ENCODE measurements around the gene NEK9.
A peak's percentile ranks its signal among the peaks of the same experiment; 100 is the strongest.
"Not testable (repeated sequence)": the region's sequence is repeated elsewhere in the genome, so short reads cannot be mapped to it uniquely, and the experiment has no call there.

The NEK9 gene

DNA sequence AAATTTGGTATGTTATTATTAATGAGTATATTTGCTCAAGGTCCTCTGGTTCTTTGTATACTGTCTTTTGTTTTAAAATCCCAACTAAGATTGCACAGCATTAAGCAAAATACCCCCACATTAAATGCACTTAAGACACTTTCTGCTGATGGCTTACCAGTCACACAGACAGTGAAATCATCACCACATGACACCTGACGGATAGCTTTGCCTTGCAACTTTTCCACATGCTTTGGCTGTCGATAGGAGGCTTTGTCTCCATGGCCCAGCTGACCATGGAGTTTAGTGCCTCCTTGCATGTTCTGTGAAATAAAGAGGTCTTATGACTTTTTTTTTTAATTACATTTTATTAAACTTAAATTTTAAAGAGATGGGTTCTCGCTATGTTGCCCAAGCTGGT, 19.7 kb downstream of the NEK9 start:
- DNase-seq (ENCODE audit: low spot score): no peak

DNA sequence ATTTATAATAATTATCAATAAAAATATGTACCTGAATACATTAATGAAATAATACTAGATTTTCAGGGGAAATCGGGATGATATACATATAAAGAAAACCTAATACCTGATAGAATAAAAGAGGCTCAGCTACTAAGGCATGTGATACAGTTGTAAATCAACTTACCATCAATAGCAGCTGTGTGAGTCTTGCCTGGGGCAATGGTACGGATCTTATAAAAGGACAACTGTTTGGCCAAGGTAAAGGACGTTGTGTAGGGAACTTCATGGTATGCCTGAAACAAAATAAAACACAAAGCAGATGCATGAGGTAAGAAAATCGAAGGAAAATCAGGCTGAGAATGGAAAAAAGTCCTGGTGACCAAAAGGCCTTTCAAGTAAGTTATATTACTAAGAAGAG, 25.4 kb downstream of the NEK9 start:
- DNase-seq (ENCODE audit: low spot score): no peak

DNA sequence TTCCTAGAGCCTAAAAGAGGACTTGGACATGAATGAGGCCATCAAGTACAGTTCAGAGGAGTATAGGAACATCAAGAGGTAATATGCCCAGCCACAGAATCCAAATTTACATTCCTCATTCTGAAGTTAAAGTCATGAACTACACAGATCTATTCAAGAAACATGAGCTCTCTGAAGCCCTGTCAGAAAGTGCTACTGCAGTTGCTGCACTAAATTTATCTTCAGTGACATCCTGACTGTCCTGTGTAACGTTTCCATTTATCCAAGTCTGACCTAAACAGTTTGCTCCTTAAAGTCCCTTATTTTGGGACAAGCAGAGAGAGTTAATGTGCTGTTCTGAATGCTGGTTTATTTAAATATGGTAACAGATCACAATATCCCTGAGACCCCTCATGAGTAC, 28.2 kb downstream of the NEK9 start:
- no peak for DNase-seq (ENCODE audit: low spot score)

DNA sequence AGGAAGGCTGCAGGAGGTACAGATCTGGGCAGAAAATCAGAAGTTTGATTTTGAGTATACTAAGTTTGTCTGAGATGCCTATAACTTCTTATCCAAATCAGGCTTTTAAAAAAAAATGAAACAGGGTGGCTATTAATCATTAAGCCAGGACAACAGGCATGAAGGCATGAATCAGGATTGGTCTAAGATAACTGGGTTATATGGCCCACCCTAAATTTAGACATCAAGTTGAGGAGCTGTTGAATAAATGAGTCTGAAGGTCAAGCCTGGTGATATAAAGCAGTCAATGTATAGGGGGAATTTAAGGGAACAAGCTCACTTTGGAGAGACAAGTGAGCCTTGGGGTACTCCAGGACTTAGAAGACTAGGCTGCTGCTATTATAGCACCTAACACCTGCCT, 28.6 kb downstream of the NEK9 start:
- no peak for DNase-seq (ENCODE audit: low spot score)

DNA sequence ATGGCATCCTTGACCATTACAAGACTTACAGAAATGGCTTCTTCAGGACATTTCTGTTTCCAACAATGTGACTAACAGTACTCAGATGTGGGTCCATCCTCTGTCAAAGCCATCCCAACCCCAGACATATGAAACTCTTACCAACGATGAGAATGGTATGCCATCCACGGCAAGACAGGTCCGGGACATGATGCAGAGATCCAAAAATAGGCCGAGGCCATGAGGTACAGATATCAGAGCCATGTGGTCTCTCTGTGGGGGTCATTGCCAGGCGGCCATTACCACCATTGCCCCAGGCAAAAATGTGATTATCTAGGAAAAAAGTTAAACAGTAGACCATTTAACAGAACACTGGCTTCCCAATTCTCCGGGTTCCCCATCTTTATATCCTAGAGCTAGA, 29.9 kb downstream of the NEK9 start:
- no peak for DNase-seq (ENCODE audit: low spot score)

DNA sequence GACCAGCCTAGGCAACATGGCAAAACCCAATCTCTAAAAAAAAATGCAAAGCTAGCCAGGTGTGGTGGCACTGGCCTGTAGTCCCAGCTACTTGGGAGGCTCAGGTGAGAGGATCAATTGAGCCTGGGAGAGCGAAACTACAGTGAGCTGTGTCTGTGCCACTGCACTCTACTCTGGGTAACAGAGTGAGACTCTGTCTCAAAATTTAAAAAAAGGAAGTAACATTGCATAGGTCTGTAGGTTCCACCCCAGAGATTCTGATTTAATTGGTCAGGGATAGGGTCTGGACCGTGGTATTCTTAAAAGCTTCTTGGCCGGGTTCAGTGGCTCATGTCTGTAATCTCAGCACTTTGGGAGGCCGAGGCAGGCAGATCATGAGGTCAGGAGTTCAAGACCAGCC, 31.2 kb downstream of the NEK9 start:
- no peak for DNase-seq (ENCODE audit: low spot score)

DNA sequence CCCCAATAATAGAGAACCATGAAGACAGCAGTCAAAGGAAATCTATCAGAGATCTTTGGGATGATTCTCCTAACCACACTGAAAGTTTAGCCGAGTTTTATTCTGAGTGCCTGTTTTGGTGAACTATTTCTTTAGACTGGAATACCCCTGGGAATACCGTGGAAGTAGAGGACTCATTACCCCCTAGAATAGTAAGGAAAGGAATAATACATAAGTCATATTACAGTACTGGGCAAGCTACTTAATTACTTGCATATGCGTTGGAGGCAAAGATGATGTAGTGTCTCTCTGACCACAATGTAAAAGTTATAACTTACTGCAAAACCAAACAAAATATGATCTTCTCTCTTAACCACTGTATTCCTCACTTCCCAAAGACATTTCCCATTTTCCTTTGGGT, 32.0 kb downstream of the NEK9 start:
- DNase-seq (ENCODE audit: low spot score): no peak

DNA sequence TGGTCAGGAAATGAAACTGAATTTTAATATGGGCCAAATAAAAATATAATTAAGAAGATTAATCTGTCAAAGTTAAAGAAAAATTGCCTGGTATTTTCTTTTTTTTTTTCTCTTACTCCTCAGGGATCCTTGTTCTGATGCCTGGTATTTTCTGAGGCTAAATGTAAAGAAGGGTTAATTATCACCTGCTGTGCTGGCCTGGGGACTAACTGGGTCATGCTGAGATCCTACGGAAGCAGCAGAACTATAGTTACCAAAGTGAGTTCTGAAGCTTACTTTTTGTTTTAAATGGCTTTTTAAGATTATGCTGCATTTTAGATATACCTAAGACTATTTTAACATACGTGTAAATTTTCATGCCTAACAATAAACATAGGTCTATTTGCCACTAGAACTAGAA, 34.1 kb downstream of the NEK9 start:
- no peak for DNase-seq (ENCODE audit: low spot score)

DNA sequence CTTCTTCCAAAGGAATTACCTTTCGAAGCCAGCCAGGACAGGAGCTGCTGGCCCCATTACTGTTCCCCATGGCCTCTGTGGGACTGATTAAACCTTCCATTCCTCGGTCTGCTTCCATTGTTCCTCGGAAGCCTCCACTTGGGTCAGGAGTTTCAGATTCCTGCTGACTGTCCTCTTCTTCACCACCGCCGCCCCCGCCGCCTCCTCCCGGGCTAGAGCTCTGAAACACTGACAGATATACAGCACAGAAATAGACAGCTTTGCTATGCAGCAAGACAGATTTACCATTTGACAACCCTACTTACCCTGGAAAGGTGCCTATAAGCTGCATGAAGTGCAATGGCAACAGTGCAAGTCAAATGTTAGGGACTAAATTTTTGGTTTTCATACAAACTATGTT, 35.6 kb downstream of the NEK9 start:
- DNase-seq (ENCODE audit: low spot score): no peak

DNA sequence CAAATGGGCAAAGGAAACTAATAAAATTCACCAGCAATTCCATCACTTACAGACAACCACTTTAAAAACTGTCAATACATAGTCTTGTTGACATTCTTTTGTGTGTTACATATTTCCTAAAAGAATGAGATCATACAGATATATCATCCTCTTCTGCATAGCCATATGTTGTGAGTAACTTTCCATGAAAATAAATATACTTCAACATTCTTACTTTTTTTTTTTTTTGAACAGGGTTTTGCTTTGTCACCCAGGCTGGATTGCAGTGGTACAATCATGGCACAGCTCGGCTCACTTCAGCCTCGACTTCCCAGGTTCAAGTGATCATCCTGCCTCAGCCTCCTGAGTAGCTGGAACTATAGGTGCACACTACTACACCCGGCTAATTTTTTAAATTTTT, 36.5 kb downstream of the NEK9 start:
- no peak for DNase-seq (ENCODE audit: low spot score)

DNA sequence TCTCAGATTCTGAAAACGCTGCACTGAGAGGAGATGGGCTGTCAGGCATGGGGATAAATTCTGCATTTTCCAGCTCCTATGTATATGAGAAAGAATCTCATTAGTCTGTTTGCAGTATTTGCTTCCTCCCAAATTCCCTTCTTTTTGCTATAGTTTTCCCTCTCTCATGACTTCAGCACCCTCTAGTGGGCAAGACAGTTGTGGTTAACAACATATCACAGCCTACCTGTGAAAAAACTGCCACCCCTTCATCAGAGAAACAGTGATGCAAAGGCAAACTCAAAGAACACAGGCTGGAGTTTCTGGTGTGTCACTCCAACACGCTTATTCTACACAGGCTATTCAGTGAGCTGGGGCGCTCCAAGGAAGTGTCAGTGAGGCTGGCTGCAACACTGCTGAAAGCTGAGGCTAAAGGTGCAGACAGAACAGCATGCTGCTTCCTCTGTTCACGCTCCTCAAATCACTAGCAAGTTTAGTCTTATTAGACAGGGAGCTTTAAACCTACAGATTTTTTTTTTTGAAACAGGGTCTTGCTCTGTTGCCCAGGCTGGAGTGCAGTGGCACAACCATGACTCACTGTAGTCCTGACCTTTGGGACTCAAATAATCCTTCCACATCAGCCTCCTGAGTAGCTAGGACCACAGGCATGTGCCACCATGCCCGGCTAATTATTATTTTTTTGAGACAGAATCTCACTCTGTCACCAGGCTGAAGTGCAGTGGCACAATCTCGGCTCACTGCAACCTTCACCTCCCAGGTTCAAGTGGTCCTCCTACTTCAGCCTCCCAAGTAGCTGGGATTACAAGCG, 38.1 kb downstream of the NEK9 start:
- peak; percentile 64 for DNase-seq (ENCODE audit: low spot score)

DNA sequence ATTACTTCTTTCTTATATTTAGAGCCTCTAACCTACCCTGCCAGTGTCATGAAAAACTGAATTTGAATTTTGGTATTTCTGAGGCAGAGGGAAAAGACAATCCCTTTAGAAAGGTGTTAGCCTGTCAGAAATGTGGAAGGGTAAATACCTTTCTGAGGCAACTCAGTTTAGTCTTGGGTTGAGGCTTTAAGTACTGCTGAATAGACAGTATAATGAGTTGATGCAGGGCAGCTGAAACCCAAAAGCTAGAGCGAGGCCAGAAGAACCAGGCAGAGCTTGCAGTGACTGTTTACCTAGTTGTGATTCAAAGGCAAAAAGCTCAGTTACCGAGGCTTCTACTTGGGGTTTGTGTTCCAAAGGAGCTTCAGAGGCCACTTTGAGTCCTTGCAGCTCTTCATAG, 38.7 kb downstream of the NEK9 start:
- DNase-seq (ENCODE audit: low spot score): no peak

DNA sequence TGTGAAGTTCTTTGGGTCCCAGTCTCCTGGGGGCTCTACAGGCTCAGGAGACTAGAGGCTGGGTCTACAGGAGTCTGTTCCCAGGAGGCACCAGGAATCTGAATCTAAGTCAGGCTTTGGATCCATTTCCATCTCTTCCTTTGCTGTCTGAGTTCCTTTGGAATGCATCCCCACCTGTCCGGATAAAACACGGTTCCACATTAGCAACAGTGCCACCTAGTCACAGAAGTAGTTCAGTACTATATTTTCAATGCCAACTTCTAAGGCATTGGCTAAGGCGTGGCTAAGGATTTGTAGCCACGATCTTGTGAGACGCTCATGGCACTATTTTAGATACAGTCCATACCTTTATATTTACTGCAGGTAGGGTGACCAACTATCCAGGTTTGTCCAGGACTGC, 42.3 kb downstream of the NEK9 start:
- no peak for DNase-seq (ENCODE audit: low spot score)

DNA sequence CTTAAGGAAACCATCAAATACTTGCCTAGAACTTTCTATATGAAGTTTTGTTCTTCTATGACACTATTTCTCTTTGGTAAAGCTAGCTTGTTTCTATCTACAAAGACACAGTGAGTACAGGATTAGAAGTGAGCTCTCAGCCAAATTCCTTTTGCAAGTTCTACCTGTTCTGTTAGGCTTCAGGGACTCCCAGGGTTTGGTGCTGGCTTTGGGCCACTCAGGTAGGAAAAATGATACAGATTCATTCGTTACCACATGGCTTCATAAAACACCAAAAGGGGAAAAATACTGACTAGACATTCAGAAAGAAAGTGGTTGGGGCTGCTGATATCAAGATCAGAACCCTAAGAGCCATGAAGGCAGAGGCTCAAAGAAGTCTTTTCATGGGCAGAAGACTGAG, 43.6 kb downstream of the NEK9 start:
- no peak for DNase-seq (ENCODE audit: low spot score)

DNA sequence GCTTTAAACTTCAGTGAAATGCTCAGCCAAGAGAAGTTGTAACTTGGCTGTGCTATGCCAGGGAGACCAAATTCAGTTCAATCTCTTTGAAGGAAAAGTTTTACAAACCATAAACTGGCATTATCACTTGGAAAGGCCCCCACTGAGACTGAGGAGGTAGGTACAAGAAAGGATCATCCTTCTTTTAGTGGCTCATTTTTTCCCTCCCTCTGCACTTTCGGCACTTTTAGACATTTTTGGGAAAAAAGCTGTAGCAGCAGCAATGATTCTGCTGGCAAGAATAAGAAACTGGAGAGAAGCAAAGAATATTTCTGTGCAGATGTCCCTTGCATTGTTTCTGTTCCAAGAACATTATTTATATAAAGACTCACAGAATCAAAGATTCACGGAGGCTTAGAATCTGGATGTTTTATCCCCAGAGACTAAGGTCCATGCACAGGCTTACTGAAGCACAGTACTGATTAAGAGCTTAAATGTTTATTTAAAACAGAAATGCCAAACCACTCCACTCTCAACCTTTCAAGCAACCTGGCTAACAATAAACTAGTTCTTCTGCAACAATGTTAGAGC, 45.1 kb downstream of the NEK9 start:
- no peak for DNase-seq (ENCODE audit: low spot score)

DNA sequence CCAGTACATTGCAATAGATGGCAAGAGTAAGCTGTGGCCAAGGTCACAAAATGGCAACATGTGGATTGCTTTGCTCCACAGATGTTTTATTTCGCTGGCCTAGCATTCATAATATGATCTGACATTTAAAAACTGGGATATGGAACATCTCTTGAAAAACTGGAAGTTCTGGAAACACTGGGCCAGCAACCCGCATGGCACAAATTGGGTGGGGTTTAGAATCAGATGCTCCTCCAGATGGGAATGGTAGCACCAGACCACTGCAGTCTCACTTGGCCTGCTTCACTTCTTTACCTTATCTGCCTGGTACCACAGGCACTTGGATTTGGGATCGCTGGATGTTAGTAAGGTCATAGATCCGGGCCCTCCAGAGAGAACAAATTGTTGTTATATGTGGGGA, 47.3 kb downstream of the NEK9 start:
- no peak for DNase-seq (ENCODE audit: low spot score)

DNA sequence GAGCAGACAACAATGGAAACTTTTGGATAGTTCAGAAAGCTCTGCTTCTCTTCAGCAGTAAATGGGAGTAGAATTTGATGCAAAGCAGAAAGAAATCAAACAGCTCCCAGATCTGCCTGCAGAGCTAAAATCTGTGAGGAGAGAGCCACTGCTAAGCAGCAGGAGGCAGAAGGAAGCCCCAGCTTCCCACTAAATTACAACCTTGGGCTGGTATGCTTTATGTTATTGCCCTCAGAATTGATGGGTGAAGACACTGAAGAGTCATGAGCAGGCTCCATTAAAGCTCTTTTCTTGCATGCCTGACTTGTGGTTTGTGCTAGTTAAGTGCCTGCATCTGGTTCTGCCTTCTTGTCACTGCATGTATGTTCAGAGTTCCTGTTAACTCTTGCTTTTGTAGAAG, 49.1 kb downstream of the NEK9 start:
- DNase-seq (ENCODE audit: low spot score): no peak

DNA sequence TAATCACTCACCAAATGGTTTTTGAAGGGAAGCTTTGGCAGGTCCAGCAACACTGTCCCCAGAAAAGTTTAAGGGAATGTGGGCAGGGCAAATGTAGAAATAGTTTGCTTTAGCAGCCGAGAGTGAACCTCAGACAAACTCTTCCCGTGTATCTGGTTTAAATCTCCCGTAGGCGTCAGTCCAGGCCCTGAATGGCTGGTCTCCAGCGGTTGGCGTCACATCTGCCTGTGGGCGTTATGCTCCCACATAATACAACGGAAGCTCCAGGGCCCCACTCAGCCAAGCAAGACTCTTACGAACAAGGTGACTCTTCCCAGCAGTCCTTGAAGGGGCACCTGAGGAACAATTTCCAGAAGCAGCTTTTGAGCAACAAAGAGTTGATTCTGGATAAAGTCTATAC, 56.5 kb downstream of the NEK9 start:
- DNase-seq (ENCODE audit: low spot score): no peak

DNA sequence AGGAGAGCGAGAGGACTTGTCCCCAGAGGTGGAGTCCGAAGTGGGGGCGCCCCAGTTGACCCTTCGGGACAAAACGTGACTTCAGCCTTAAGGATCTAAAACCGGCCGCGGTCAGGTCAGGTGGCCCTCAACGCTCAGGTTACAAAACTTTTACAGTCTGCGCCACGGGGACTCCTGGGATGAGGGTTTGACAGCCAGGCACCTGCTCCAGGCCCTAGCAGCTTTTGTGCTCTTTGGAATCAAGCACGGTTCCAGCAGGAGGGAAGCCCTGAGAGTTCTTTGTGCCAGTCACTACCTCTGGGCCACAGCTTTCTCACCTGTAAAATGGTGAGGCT, 57.1 kb downstream of the NEK9 start:
- DNase-seq (ENCODE audit: low spot score): no peak

DNA sequence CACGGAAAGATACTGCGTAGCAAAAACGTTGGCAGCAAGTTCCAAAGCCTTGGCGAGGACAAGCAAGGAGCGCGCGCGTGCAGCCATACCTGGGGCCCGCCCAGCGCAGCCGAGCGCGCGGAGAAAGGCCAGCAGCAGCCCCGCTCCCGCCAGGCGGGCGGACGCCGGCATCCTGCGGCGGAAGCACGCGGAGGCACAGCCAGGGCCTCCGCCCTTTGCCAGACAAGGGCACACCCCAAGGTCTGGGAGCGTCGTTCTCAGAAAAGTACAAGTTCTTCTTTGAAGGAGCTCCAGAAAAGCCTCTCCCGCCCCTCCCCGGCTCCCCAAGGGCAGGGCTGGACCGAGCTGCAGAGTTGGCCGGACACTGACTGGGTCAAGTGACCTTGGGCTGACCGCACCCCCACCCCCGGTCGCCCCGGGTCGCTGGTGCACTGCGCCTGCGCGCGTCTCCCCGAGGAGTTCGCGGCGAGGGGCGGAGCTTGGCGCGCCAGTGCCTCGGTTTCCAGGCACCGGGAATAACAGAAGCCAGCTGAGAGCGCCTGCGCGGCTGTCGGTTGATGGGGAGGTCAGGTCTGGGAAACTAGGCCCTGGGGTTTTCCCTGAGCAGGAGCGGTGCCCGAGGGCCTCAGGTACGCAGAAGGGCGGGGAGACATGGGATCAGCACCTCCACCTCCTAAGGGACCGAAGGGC, 57.6 kb downstream of the NEK9 start, which contains the start of gene ZC2HC1C:
TSS of gene ZC2HC1C (plus strand) at position 521 of the 690 bp plus-strand sequence. CDS start 933 bp downstream, outside the sequence.
- DNase-seq (ENCODE audit: low spot score): peak; percentile 71

DNA sequence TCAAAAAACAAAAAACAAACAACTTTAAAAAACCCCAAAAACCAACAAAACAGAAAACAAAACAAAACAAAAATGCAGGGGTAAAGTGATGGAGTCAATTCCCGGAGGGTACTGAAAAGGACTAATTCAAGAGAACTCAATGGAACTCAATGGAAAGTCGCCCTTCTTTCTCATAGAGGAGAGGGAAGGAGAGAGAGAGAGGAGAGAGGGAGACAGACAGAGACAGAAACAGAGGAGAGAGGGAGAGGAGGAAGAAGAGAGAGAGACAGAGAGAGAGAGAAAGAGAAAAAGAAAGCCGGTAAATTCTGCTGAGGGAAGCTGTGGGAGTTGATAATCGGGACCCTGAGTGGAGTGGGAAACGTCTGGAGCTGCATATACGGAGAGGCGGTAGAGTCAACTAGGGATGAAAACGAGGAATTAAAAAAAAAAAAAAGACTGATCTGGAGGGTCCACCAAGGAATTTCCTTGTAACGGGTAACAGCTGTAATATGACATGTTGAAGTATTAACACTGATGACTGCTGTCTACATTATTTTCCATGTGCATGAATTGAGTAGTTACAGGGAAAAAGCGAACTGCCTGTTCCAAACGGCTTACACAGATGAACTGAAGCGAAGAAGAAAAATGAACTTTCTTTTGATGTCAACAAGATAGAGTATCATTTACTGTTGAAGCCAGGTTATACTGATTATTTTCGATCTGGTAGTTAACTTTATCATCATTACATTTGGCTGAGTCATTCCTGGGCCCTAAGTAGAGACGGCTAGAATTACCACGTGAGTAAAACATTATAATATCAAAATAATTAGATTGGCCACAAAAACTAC, 58.3 kb downstream of the NEK9 start:
- DNase-seq (ENCODE audit: low spot score): no peak

DNA sequence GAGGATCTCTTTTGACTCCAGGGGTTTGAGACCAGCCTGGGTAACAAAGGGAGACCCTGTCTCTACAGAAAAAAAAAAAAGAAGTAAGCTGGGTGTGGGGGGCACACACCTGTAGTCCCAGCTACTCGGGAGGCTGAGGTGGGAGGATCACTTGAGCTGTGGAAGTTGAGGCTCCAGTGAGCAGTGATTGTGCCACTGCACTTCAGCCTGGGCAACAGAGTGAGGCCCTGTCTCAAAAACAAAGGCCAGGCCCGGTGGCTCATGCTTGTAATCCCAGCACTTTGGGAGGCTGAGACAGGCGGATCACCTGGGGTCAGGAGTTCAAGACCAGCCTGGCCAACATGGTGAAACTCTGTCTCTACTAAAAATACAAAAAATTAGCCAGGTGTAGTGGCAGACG, 59.1 kb downstream of the NEK9 start:
- not testable (repeated sequence) for DNase-seq (ENCODE audit: low spot score)

DNA sequence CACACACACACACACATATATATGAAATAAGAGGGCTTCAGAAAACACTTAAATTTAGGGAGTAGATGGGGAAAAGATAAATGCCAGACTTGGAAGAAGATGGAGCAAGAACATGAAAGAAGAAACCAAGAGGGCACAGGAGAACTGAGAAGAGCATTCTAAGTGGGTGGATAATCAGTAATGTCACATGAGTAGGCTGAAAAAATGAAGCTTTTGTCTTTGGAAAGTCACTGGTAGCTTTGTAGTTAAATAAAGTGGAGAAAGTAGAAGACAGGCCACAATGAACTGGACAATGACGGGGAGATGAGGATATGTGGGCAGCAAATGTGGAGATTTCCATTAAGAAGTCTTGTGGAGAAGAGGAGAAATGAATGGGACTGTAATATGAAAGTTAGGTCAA, 59.6 kb downstream of the NEK9 start:
- no peak for DNase-seq (ENCODE audit: low spot score)

Measured in D341Med (cell line).